Astrocyte (in vitro differentiated cells and primary cell): ENCODE data around the gene SOCS4. TPM values are rescaled to one million over a fixed set of nuclear protein-coding genes. Genes with fewer than 3 reads are reported as not detected.

Experiments used
- DNase-seq: peaks from one replicate; pipeline ENCODE4 v3.0.0-alpha.2; 2010; ENCODE audit warnings: low read depth
- FAIRE-seq: peaks from 2 replicates; lab custom pipeline; 2011; peaks lifted over from hg19 to GRCh38; lab: Jason Lieb, UNC
- H2AFZ ChIP-seq: 2 replicates; pipeline ENCODE4 v1.6.0; 2012; ENCODE audit warnings: low read depth, low read length, inconsistent platforms
- H3K27ac ChIP-seq: 2 replicates; pipeline ENCODE4 v1.5.1; 2011; ENCODE audit warnings: low read depth, low read length, inconsistent platforms
- H3K27me3 ChIP-seq: 2 replicates; pipeline ENCODE4 v1.6.0; 2011; ENCODE audit warnings: low read length, inconsistent platforms; ENCODE audit not compliant: insufficient read depth
- H3K36me3 ChIP-seq: 2 replicates; pipeline ENCODE4 v1.5.1; 2011; ENCODE audit warnings: low read length, inconsistent platforms; ENCODE audit not compliant: insufficient read depth
- H3K4me1 ChIP-seq: 2 replicates; pipeline ENCODE4 v1.5.1; 2011; ENCODE audit warnings: low read length, inconsistent platforms; ENCODE audit not compliant: insufficient read depth
- H3K4me2 ChIP-seq: 2 replicates; pipeline ENCODE4 v1.6.0; 2012; ENCODE audit warnings: low read length, inconsistent platforms
- H3K4me3 ChIP-seq: 2 replicates; pipeline ENCODE4 v1.5.1; 2011; ENCODE audit warnings: low read depth, mild to moderate bottlenecking, low read length, inconsistent platforms; ENCODE audit not compliant: insufficient read depth
- H3K79me2 ChIP-seq: 2 replicates; pipeline ENCODE4 v1.6.0; 2012; ENCODE audit warnings: mild to moderate bottlenecking, low read length, inconsistent platforms; ENCODE audit not compliant: insufficient read depth
- H3K9ac ChIP-seq: 2 replicates; pipeline ENCODE4 v1.6.0; 2012; ENCODE audit warnings: mild to moderate bottlenecking, low read length, inconsistent platforms
- H3K9me3 ChIP-seq: 2 replicates; pipeline ENCODE4 v1.5.1; 2012; ENCODE audit warnings: low read depth, mild to moderate bottlenecking, low read length, inconsistent platforms; ENCODE audit not compliant: insufficient read depth
- H4K20me1 ChIP-seq: 2 replicates; pipeline ENCODE4 v1.6.0; 2012; ENCODE audit warnings: low read length, inconsistent platforms; ENCODE audit not compliant: insufficient read depth
- H3K27ac Mint-ChIP-seq: one replicate; pipeline ENCODE4 v1.8.0; 2021; ENCODE audit warnings: mild to moderate bottlenecking, mixed read lengths; ENCODE audit not compliant: unreplicated experiment
- H3K27me3 Mint-ChIP-seq: one replicate; pipeline ENCODE4 v1.8.0; 2021; ENCODE audit warnings: low read depth, mixed read lengths; ENCODE audit not compliant: unreplicated experiment
- H3K36me3 Mint-ChIP-seq: one replicate; pipeline ENCODE4 v1.8.0; 2021; ENCODE audit warnings: low read depth, mixed read lengths; ENCODE audit not compliant: unreplicated experiment
- H3K4me1 Mint-ChIP-seq: one replicate; pipeline ENCODE4 v1.8.0; 2021; ENCODE audit warnings: low read depth, mixed read lengths; ENCODE audit not compliant: unreplicated experiment
- H3K4me3 Mint-ChIP-seq: one replicate; pipeline ENCODE4 v1.8.0; 2021; ENCODE audit warnings: mild to moderate bottlenecking, moderate library complexity, mixed read lengths; ENCODE audit not compliant: unreplicated experiment
- H3K9me3 Mint-ChIP-seq: one replicate; pipeline ENCODE4 v1.8.0; 2021; ENCODE audit warnings: mild to moderate bottlenecking, mixed read lengths; ENCODE audit not compliant: unreplicated experiment
- CTCF ChIP-seq: IDR thresholded peaks from 2 replicates; pipeline ENCODE4 v1.5.1; 2011; ENCODE audit warnings: low read depth, mild to moderate bottlenecking, inconsistent platforms, low read length, moderate library complexity; ENCODE audit not compliant: insufficient read depth
- EZH2 ChIP-seq: IDR thresholded peaks from 2 replicates; pipeline ENCODE4 v1.6.1; 2012; ENCODE audit warnings: mild to moderate bottlenecking, low read length, inconsistent platforms; ENCODE audit not compliant: insufficient read depth
- total RNA-seq: library from RNA; stranded (reverse); gene quantifications from 2 replicates; pipeline ENCODE4 v1.2.1, GENCODE V29; 2021

The SOCS4 gene
- total RNA-seq, 1 donor from 2014 or later: 30.5 TPM

- no peaks in the 10 kb centered on the region for H3K36me3 ChIP-seq
- no peak overlapping the region for H3K9ac ChIP-seq
- H3K27ac Mint-ChIP-seq: no peak overlapping the region
- no peak overlapping the region for H2AFZ ChIP-seq
- no peaks in the 10 kb centered on the region for H3K9me3 ChIP-seq
- no peaks in the 10 kb centered on the region for H3K9me3 Mint-ChIP-seq
- H3K4me1 ChIP-seq: peaks cover 5% of the 10 kb centered on the region
- no peak overlapping the region for H3K4me2 ChIP-seq
- no peaks in the 10 kb centered on the region for H3K36me3 Mint-ChIP-seq
- TF ChIP-seq EZH2 (no peak), CTCF (no peak)
- H3K27ac ChIP-seq: no peak overlapping the region
- peaks cover 4% of the 10 kb centered on the region for H3K4me1 Mint-ChIP-seq
- no peaks in the 10 kb centered on the region for H3K27me3 ChIP-seq
- no peaks in the 10 kb centered on the region for H4K20me1 ChIP-seq
- H3K4me3 ChIP-seq: no peak overlapping the region
- no peak for DNase-seq
- H3K4me3 Mint-ChIP-seq: no peak overlapping the region
- H3K27me3 Mint-ChIP-seq: no peaks in the 10 kb centered on the region
- FAIRE-seq: no peak
- H3K79me2 ChIP-seq: no peaks in the 10 kb centered on the region
Observed at GRCh38 chr14:55092341-55092740, 65.3 kb downstream of the SOCS4 start.

- H3K9ac ChIP-seq: no peak overlapping the region
- H3K36me3 ChIP-seq: no peaks in the 10 kb centered on the region
- Mint-ChIP-seq H3K27me3 (no peaks in the 10 kb centered on the region), H3K9me3 (no peaks in the 10 kb centered on the region), H3K27ac (no peak overlapping the region), H3K4me1 (peaks cover 6% of the 10 kb centered on the region), H3K4me3 (no peak overlapping the region), H3K36me3 (no peaks in the 10 kb centered on the region)
- peaks cover 5% of the 10 kb centered on the region for H3K4me1 ChIP-seq
- no peaks in the 10 kb centered on the region for H3K9me3 ChIP-seq
- H4K20me1 ChIP-seq: no peaks in the 10 kb centered on the region
- H3K27ac ChIP-seq: peak overlapping the region; percentile 45
- no peak overlapping the region for H3K4me3 ChIP-seq
- no peak for FAIRE-seq
- peak overlapping the region; percentile 24 for H3K4me2 ChIP-seq
- peak; percentile 67 for DNase-seq
- no peaks in the 10 kb centered on the region for H3K79me2 ChIP-seq
- peak overlapping the region; percentile 0 for H2AFZ ChIP-seq
- H3K27me3 ChIP-seq: no peaks in the 10 kb centered on the region
- TF ChIP-seq EZH2 (no peak), CTCF (no peak)
Observed at GRCh38 chr14:55094292-55095157, 67.5 kb downstream of the SOCS4 start.
